Fibroblast of villous mesenchyme (primary cell): Measurements from ENCODE around the gene LEPR. TPM values are rescaled to one million over a fixed set of nuclear protein-coding genes. Genes with fewer than 3 reads are reported as not detected.

Experiments
- DNase-seq: peaks from one replicate; pipeline ENCODE4 v3.0.0-alpha.2; 2010; ENCODE audit warnings: low read depth
- H3K4me3 ChIP-seq: 2 replicates; pipeline ENCODE4 v1.5.1; 2011; ENCODE audit warnings: low read depth, mild to moderate bottlenecking, low read length
- CTCF ChIP-seq: IDR thresholded peaks from 2 replicates; pipeline ENCODE4 v1.5.1; 2012; ENCODE audit warnings: low read depth, mild to moderate bottlenecking, low read length; ENCODE audit not compliant: insufficient read depth
- total RNA-seq: library from RNA; depleted of rRNA; stranded (reverse); fragments of >200 nt; gene quantifications from 2 replicates; pipeline ENCODE4 v1.2.3, GENCODE V29; 2012

The LEPR gene
- total RNA-seq, 1 donor: 92.8 TPM

GRCh38 chr1:65412256-65412983 is 8.0 kb upstream of the LEPR start:
- no peak overlapping the region for H3K4me3 ChIP-seq
- no peak for TF ChIP-seq CTCF
- DNase-seq: no peak

GRCh38 chr1:65412984-65413375 is 7.5 kb upstream of the LEPR start:
- no peak for TF ChIP-seq CTCF

GRCh38 chr1:65414538-65414937 is 5.9 kb upstream of the LEPR start:
- no peak for DNase-seq
- TF ChIP-seq CTCF: no peak
- no peak overlapping the region for H3K4me3 ChIP-seq

More at GRCh38 chr1:65412984-65413375, 7.5 kb upstream of the LEPR start:
- H3K4me3 ChIP-seq: no peak overlapping the region
- DNase-seq: peak; percentile 40

- TF ChIP-seq CTCF: no peak
- no peak for DNase-seq
- no peak overlapping the region for H3K4me3 ChIP-seq
Observed at GRCh38 chr1:65416767-65417166, 3.7 kb upstream of the LEPR start.

GRCh38 chr1:65417729-65418128 is 2.7 kb upstream of the LEPR start:
- TF ChIP-seq CTCF: no peak
- no peak for DNase-seq
- no peak overlapping the region for H3K4me3 ChIP-seq

- no peak overlapping the region for H3K4me3 ChIP-seq
- TF ChIP-seq CTCF: no peak
- no peak for DNase-seq
Observed at GRCh38 chr1:65418522-65419185, 1.8 kb upstream of the LEPR start.
